ENCODE measurements around the gene CALM3.

DNA sequence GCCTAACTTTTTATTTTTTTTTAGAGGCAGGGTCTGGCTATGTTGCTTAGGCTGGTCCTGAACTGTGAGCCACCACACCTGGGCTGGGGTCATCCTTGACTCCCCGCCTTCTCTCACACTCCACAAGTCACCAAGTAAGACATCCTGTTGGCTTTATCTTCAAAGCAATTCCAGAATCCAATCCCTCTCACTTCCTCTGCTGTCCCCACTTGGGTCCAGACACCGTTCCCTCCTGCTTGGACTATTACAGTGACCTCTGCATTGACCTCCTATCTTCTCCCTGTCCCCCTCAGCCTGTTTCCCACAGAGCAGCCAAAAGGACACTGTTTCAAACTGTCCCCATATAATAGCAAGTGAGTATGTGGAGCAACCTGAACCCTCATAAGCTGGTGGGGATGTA is 39.5 kb downstream of the CALM3 start:
- no peak for TF ChIP-seq NFYB (CRISPR knock-in tag; IDR thresholded peaks at IDR 0.05)
- TF ChIP-seq, protein P1, sequence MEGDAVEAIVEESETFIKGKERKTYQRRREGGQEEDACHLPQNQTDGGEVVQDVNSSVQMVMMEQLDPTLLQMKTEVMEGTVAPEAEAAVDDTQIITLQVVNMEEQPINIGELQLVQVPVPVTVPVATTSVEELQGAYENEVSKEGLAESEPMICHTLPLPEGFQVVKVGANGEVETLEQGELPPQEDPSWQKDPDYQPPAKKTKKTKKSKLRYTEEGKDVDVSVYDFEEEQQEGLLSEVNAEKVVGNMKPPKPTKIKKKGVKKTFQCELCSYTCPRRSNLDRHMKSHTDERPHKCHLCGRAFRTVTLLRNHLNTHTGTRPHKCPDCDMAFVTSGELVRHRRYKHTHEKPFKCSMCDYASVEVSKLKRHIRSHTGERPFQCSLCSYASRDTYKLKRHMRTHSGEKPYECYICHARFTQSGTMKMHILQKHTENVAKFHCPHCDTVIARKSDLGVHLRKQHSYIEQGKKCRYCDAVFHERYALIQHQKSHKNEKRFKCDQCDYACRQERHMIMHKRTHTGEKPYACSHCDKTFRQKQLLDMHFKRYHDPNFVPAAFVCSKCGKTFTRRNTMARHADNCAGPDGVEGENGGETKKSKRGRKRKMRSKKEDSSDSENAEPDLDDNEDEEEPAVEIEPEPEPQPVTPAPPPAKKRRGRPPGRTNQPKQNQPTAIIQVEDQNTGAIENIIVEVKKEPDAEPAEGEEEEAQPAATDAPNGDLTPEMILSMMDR (CRISPR knock-in tag; IDR thresholded peaks at IDR 0.05) = no peak

All from HepG2 (cell line).